ENCODE results near the gene ZNF648. TPM values are rescaled to one million over a fixed set of nuclear protein-coding genes. Genes with fewer than 3 reads are reported as not detected.
A peak's percentile ranks its signal among the peaks of the same experiment; 100 is the strongest.

ZNF648 gene
- total RNA-seq, 6 experiments from 2014 or later = 0.35 to 1.5 (median 0.57) TPM

GRCh38 chr1:182086136-182086535, 24.6 kb upstream of the ZNF648 start:
- TF ChIP-seq POLR2A (IDR thresholded peaks at IDR 0.05) (no peak), CTCF (IDR thresholded peaks at IDR 0.05) (no peak)
- H3K4me3 ChIP-seq = no peak overlapping the region
- no peaks in the 10 kb centered on the region for H3K36me3 ChIP-seq
- H3K9me3 ChIP-seq = no peaks in the 10 kb centered on the region
- H3K27ac ChIP-seq = no peak overlapping the region
- ATAC-seq = no peak
- WGBS (ENCODE audit: insufficient coverage, low coverage, low lambda C conversion rate, missing lambda C conversion rate) = 93% methylated on average over 3 of the region's 8 CpGs
- peaks cover 0 to 5% (median 1%) of the 10 kb centered on the region in 4 donors for H3K4me1 ChIP-seq
- H3K27me3 ChIP-seq = no peaks in the 10 kb centered on the region
- no peak for DNase-seq
- intact Hi-C loops (cut with DNase I) = loop anchor here (5.0 to 10.0 kb wide), 3 partner anchors 56 to 319 kb away; partner anchors contain the start of gene TEDDM1 (in 1 of the 2)

GRCh38 chr1:182085726-182086125, 24.2 kb upstream of the ZNF648 start:
- TF ChIP-seq POLR2A (IDR thresholded peaks at IDR 0.05) = no peak
- no peak for TF ChIP-seq CTCF (IDR thresholded peaks at IDR 0.05)
- WGBS (ENCODE audit: insufficient coverage, low coverage, low lambda C conversion rate, missing lambda C conversion rate) = 100% methylated on average over 2 of the region's 6 CpGs
- no peak overlapping the region for H3K27ac ChIP-seq
- ATAC-seq (no peak), DNase-seq (no peak)
- H3K4me3 ChIP-seq = no peak overlapping the region
- intact Hi-C loops (cut with DNase I) = loop anchor here (5.0 to 10.0 kb wide), 3 partner anchors 57 to 319 kb away; partner anchors contain the start of gene TEDDM1 (in 1 of the 2)
- peaks cover 0 to 5% (median 1%) of the 10 kb centered on the region in 4 donors for H3K4me1 ChIP-seq
- H3K27me3 ChIP-seq = no peaks in the 10 kb centered on the region
- no peaks in the 10 kb centered on the region for H3K9me3 ChIP-seq
- no peaks in the 10 kb centered on the region for H3K36me3 ChIP-seq

GRCh38 chr1:182084487-182085316, 23.2 kb upstream of the ZNF648 start:
- H3K4me1 ChIP-seq = peaks cover 0 to 5% (median 1%) of the 10 kb centered on the region in 4 donors
- H3K27ac ChIP-seq = no peak overlapping the region
- intact Hi-C loops (cut with DNase I) = loop anchor here (5.0 to 10.0 kb wide), 3 partner anchors 58 to 320 kb away; partner anchors contain the start of gene TEDDM1 (in 1 of the 2)
- ATAC-seq (peak; percentile 94 to 98 (median 96)), DNase-seq (peak; percentile 80 to 84 (median 84))
- H3K4me3 ChIP-seq = no peak overlapping the region
- H3K36me3 ChIP-seq = no peaks in the 10 kb centered on the region
- TF ChIP-seq POLR2A (IDR thresholded peaks at IDR 0.05) (no peak), CTCF (IDR thresholded peaks at IDR 0.05) (peak; percentile 78 to 97 (median 81))
- H3K9me3 ChIP-seq = no peaks in the 10 kb centered on the region
- no peaks in the 10 kb centered on the region for H3K27me3 ChIP-seq
- WGBS (ENCODE audit: insufficient coverage, low coverage, low lambda C conversion rate, missing lambda C conversion rate) = 13% methylated on average over 4 of the region's 8 CpGs

- no peaks in the 10 kb centered on the region for H3K9me3 ChIP-seq
- H3K4me3 ChIP-seq = no peak overlapping the region
- WGBS (ENCODE audit: insufficient coverage, low coverage, low lambda C conversion rate, missing lambda C conversion rate) = 11% methylated on average over 2 of the region's 3 CpGs
- ATAC-seq (peak in 2 of 4 donors; percentile 3 to 33), DNase-seq (no peak)
- H3K27me3 ChIP-seq = no peaks in the 10 kb centered on the region
- TF ChIP-seq POLR2A (IDR thresholded peaks at IDR 0.05) = no peak
- no peak for TF ChIP-seq CTCF (IDR thresholded peaks at IDR 0.05)
- intact Hi-C loops (cut with DNase I) = loop anchor here in 1 of 2 donors (10.0 kb wide), 1 partner anchor 321 kb away; the partner anchor contains the start of gene TEDDM1
- peaks cover 0 to 5% (median 1%) of the 10 kb centered on the region in 4 donors for H3K4me1 ChIP-seq
- H3K27ac ChIP-seq = no peak overlapping the region
- H3K36me3 ChIP-seq = no peaks in the 10 kb centered on the region
These were observed 22.5 kb upstream of the ZNF648 start for GRCh38 chr1:182083851-182084486.
